Measurements from ENCODE around the gene SRGAP1. TPM values are rescaled to one million over a fixed set of nuclear protein-coding genes. Genes with fewer than 3 reads are reported as not detected.

The SRGAP1 gene
- total and polyA plus RNA-seq, 9 donors = 4.7 to 10.5 (median 5.7) TPM

DNA sequence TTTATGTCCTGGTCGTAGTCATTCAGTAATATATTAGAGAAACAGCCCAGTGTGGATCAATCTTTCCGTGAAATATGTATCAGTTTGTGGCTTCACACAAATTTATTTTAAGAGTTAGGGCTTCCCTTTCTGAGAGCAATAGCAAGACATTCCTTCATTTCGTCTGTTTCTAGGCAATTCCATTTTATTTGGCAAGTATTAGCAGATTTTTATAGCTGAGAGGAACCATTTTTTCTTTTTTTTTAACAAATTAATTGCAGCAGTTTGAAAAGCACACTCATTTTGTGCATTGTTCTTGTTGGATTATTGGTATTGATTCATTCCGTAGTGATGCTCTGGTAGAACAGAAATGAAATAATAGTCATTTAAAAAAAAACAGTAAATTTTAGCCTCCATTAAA lies 132.9 kb downstream of the SRGAP1 start:
- WGBS (ENCODE audit: insufficient coverage) = no CpG with 5 or more reads among the region's 4 CpGs
- no peak overlapping the region for H3K4me3 ChIP-seq (ENCODE audit: low read length)
- DNase-seq = no peak
- H3K27me3 ChIP-seq (ENCODE audit: control insufficient read depth, insufficient read depth, low read length) = no peaks in the 10 kb centered on the region
- H3K9me3 ChIP-seq (replicated peaks; ENCODE audit: control insufficient read depth, low read depth, low read length) = no peaks in the 10 kb centered on the region
- H3K36me3 ChIP-seq (ENCODE audit: control insufficient read depth, insufficient read depth, low read length) = no peaks in the 10 kb centered on the region
- no peak overlapping the region for H3K27ac ChIP-seq (ENCODE audit: low read length)
- no peaks in the 10 kb centered on the region for H3K4me1 ChIP-seq (ENCODE audit: control insufficient read depth, insufficient read depth, low read length)

GRCh38 chr12:63978519-63978918 lies 134.0 kb downstream of the SRGAP1 start:
- DNase-seq = no peak
- no peaks in the 10 kb centered on the region for H3K9me3 ChIP-seq (replicated peaks; ENCODE audit: control insufficient read depth, low read depth, low read length)
- no CpG with 5 or more reads among the region's 1 CpG for WGBS (ENCODE audit: insufficient coverage)
- no peaks in the 10 kb centered on the region for H3K27me3 ChIP-seq (ENCODE audit: control insufficient read depth, insufficient read depth, low read length)
- no peaks in the 10 kb centered on the region for H3K4me1 ChIP-seq (ENCODE audit: control insufficient read depth, insufficient read depth, low read length)
- H3K36me3 ChIP-seq (ENCODE audit: control insufficient read depth, insufficient read depth, low read length) = no peaks in the 10 kb centered on the region
- H3K27ac ChIP-seq (ENCODE audit: low read length) = no peak overlapping the region
- no peak overlapping the region for H3K4me3 ChIP-seq (ENCODE audit: low read length)

DNA sequence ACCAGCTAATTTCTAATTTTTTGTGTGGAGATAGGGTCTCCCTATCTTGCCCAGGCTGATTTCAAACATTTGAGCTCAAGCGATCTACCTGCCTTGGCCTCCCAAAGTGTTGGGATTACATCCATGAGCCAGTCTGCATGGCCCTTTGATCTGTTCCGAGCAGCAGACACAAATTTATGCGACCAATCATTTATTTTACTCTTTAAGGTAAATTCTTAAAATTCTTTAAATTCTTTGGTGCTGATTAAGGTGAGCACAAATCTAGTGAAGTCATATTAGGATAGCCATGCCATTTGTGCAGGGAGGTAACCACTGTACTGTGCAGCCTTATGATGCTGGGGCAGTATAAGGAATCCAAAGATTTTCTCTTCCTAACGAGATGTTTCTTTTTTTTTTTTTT lies 135.7 kb downstream of the SRGAP1 start:
- WGBS (ENCODE audit: insufficient coverage) = 100% methylated on average over 1 of the region's 4 CpGs
- Histone ChIP-seq H3K36me3 (ENCODE audit: control insufficient read depth, insufficient read depth, low read length) (no peaks in the 10 kb centered on the region), H3K27ac (ENCODE audit: low read length) (no peak overlapping the region), H3K9me3 (replicated peaks; ENCODE audit: control insufficient read depth, low read depth, low read length) (no peaks in the 10 kb centered on the region), H3K27me3 (ENCODE audit: control insufficient read depth, insufficient read depth, low read length) (no peaks in the 10 kb centered on the region), H3K4me1 (ENCODE audit: control insufficient read depth, insufficient read depth, low read length) (no peaks in the 10 kb centered on the region), H3K4me3 (ENCODE audit: low read length) (no peak overlapping the region)
- no peak for DNase-seq

GRCh38 chr12:63981343-63981742 lies 136.8 kb downstream of the SRGAP1 start:
- no peaks in the 10 kb centered on the region for H3K27me3 ChIP-seq (ENCODE audit: control insufficient read depth, insufficient read depth, low read length)
- no peaks in the 10 kb centered on the region for H3K36me3 ChIP-seq (ENCODE audit: control insufficient read depth, insufficient read depth, low read length)
- no peaks in the 10 kb centered on the region for H3K4me1 ChIP-seq (ENCODE audit: control insufficient read depth, insufficient read depth, low read length)
- peak; percentile 79 for DNase-seq
- no peaks in the 10 kb centered on the region for H3K9me3 ChIP-seq (replicated peaks; ENCODE audit: control insufficient read depth, low read depth, low read length)
- H3K4me3 ChIP-seq (ENCODE audit: low read length) = no peak overlapping the region
- WGBS (ENCODE audit: insufficient coverage) = no CpG with 5 or more reads among the region's 2 CpGs
- H3K27ac ChIP-seq (ENCODE audit: low read length) = peak overlapping the region; percentile 16

GRCh38 chr12:63982604-63983295 lies 138.2 kb downstream of the SRGAP1 start:
- no CpG with 5 or more reads among the region's 4 CpGs for WGBS (ENCODE audit: insufficient coverage)
- Histone ChIP-seq H3K36me3 (ENCODE audit: control insufficient read depth, insufficient read depth, low read length) (no peaks in the 10 kb centered on the region), H3K27ac (ENCODE audit: low read length) (peak overlapping the region; percentile 23), H3K4me1 (ENCODE audit: control insufficient read depth, insufficient read depth, low read length) (no peaks in the 10 kb centered on the region), H3K9me3 (replicated peaks; ENCODE audit: control insufficient read depth, low read depth, low read length) (no peaks in the 10 kb centered on the region), H3K27me3 (ENCODE audit: control insufficient read depth, insufficient read depth, low read length) (no peaks in the 10 kb centered on the region), H3K4me3 (ENCODE audit: low read length) (no peak overlapping the region)
- DNase-seq = peak; percentile 75

- Histone ChIP-seq H3K4me1 (ENCODE audit: control insufficient read depth, insufficient read depth, low read length) (peaks cover 5% of the 10 kb centered on the region), H3K9me3 (replicated peaks; ENCODE audit: control insufficient read depth, low read depth, low read length) (no peaks in the 10 kb centered on the region), H3K27me3 (ENCODE audit: control insufficient read depth, insufficient read depth, low read length) (no peaks in the 10 kb centered on the region), H3K4me3 (ENCODE audit: low read length) (no peak overlapping the region), H3K36me3 (ENCODE audit: control insufficient read depth, insufficient read depth, low read length) (no peaks in the 10 kb centered on the region), H3K27ac (ENCODE audit: low read length) (no peak overlapping the region)
- DNase-seq = no peak
Measured at GRCh38 chr12:63985456-63985855, 141.0 kb downstream of the SRGAP1 start.

- Histone ChIP-seq H3K4me1 (ENCODE audit: control insufficient read depth, insufficient read depth, low read length) (peaks cover 5% of the 10 kb centered on the region), H3K9me3 (replicated peaks; ENCODE audit: control insufficient read depth, low read depth, low read length) (no peaks in the 10 kb centered on the region)
- 60% methylated on average over 1 of the region's 2 CpGs for WGBS (ENCODE audit: insufficient coverage)
Measured at GRCh38 chr12:63985945-63986344, 141.4 kb downstream of the SRGAP1 start.

DNA sequence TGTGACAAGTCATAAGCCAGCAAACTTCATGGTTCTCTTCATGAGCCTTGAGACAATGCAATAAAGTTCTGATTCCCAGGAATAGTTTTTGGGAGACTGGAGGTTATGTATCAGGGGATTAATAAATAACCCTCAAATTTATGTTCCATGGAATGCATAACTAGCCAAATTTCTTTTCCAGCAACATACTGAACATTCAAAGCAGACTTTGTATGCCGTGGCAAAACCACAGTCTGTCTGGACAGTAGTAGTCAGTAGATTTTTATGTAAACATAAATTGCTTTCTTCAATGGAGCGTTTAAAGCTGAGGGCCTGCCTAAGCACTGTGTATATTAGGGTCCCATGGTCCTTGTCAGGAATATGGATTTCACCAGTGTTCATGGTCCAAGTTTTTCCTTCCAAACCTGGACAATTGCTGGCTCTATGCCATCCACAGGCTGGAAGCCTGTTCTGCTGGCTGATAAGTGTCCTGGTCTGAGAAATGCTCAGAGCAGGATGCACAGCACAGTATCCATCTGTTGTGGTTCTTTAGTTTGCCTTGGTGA lies 144.9 kb downstream of the SRGAP1 start:
- no peaks in the 10 kb centered on the region for H3K36me3 ChIP-seq (ENCODE audit: control insufficient read depth, insufficient read depth, low read length)
- peak; percentile 80 for DNase-seq
- no peaks in the 10 kb centered on the region for H3K9me3 ChIP-seq (replicated peaks; ENCODE audit: control insufficient read depth, low read depth, low read length)
- H3K4me1 ChIP-seq (ENCODE audit: control insufficient read depth, insufficient read depth, low read length) = peaks cover 12% of the 10 kb centered on the region
- no peak overlapping the region for H3K27ac ChIP-seq (ENCODE audit: low read length)
- no CpG with 5 or more reads among the region's 2 CpGs for WGBS (ENCODE audit: insufficient coverage)
- no peaks in the 10 kb centered on the region for H3K27me3 ChIP-seq (ENCODE audit: control insufficient read depth, insufficient read depth, low read length)
- H3K4me3 ChIP-seq (ENCODE audit: low read length) = no peak overlapping the region

More at GRCh38 chr12:63985945-63986344, 141.4 kb downstream of the SRGAP1 start:
- no peaks in the 10 kb centered on the region for H3K27me3 ChIP-seq (ENCODE audit: control insufficient read depth, insufficient read depth, low read length)
- DNase-seq = no peak
- no peak overlapping the region for H3K4me3 ChIP-seq (ENCODE audit: low read length)
- no peaks in the 10 kb centered on the region for H3K36me3 ChIP-seq (ENCODE audit: control insufficient read depth, insufficient read depth, low read length)
- no peak overlapping the region for H3K27ac ChIP-seq (ENCODE audit: low read length)

- Histone ChIP-seq H3K36me3 (ENCODE audit: control insufficient read depth, insufficient read depth, low read length) (no peaks in the 10 kb centered on the region), H3K27ac (ENCODE audit: low read length) (no peak overlapping the region), H3K4me1 (ENCODE audit: control insufficient read depth, insufficient read depth, low read length) (peaks cover 16% of the 10 kb centered on the region), H3K9me3 (replicated peaks; ENCODE audit: control insufficient read depth, low read depth, low read length) (no peaks in the 10 kb centered on the region), H3K27me3 (ENCODE audit: control insufficient read depth, insufficient read depth, low read length) (no peaks in the 10 kb centered on the region), H3K4me3 (ENCODE audit: low read length) (no peak overlapping the region)
- WGBS (ENCODE audit: insufficient coverage) = no CpG with 5 or more reads among the region's 7 CpGs
- DNase-seq = no peak
Measured at GRCh38 chr12:63990828-63991547, 146.5 kb downstream of the SRGAP1 start.

- Histone ChIP-seq H3K27ac (ENCODE audit: low read length) (peak overlapping the region; percentile 73), H3K4me3 (ENCODE audit: low read length) (no peak overlapping the region), H3K9me3 (replicated peaks; ENCODE audit: control insufficient read depth, low read depth, low read length) (no peaks in the 10 kb centered on the region), H3K27me3 (ENCODE audit: control insufficient read depth, insufficient read depth, low read length) (no peaks in the 10 kb centered on the region), H3K4me1 (ENCODE audit: control insufficient read depth, insufficient read depth, low read length) (peaks cover 12% of the 10 kb centered on the region), H3K36me3 (ENCODE audit: control insufficient read depth, insufficient read depth, low read length) (no peaks in the 10 kb centered on the region)
- no CpG with 5 or more reads among the region's 2 CpGs for WGBS (ENCODE audit: insufficient coverage)
- DNase-seq = peak; percentile 94
Measured at GRCh38 chr12:63994704-63995103, 150.2 kb downstream of the SRGAP1 start.

All from muscle of leg (tissue), 11 donors.